Measurements from ENCODE around the gene KCTD11.

DNA sequence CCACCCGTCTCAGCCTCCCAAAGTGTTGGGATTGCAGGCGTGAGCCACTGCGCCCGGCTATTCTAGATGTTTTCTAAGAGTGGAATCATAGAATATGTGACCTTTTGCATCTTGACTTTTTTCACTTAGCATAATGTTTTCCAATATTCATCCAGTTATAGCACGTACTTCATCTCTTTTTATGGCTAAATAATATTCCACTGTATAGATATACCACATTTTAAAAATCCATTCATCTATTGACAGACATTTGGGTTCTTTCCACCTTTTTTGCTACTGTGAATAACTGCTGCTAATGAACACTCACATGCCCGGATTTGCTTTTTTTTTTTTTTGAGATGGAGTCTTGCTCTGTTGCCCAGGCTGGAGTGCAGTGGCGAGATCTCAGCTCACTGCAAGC, 47.8 kb upstream of the KCTD11 start:
- TF ChIP-seq POLR2AphosphoS5 (IDR thresholded peaks at IDR 0.05; ENCODE audit: low read depth, low read length) (no peak), TAF1 (IDR thresholded peaks at IDR 0.05; ENCODE audit: borderline replicate concordance, low read depth, low read length) (no peak), POLR2A (IDR thresholded peaks at IDR 0.05; ENCODE audit: low read depth, low read length) (no peak)

All from GM12892 (cell line).